WTC11 (cell line): ENCODE data around the gene LAS1L. TPM values are rescaled to one million over a fixed set of nuclear protein-coding genes. Genes with fewer than 3 reads are reported as not detected.

Experiments used
- ATAC-seq: fragments of 200-7000 bp; cut with Tn5 transposase; 2 replicates; pipeline ENCODE4 v1.10.0; 2021; ENCODE audit warnings: mild to moderate bottlenecking, moderate library complexity
- CTCF ChIA-PET: fragments of 300-600 bp; sonication (Branson Sonifier 250); formaldehyde crosslinking; loops from one replicate; lab custom pipeline; 2021; ENCODE audit warnings: antibody characterized with exemption; lab: Charles Lee
- POLR2A ChIA-PET: fragments of 350-600 bp; sonication (Branson Sonifier 250); formaldehyde crosslinking; loops from one replicate; lab custom pipeline; 2021; ENCODE audit warnings: antibody characterized with exemption; lab: Charles Lee
- DNase-seq: peaks from one replicate; pipeline ENCODE4 v3.0.0; 2021; ENCODE audit warnings: low spot score
- H3K27ac Mint-ChIP-seq: 2 replicates; pipeline ENCODE4 v1.8.0; 2021; ENCODE audit warnings: mixed read lengths
- H3K27me3 Mint-ChIP-seq: 2 replicates; pipeline ENCODE4 v1.8.0; 2021; ENCODE audit warnings: low read depth, mild to moderate bottlenecking, moderate library complexity, mixed read lengths
- H3K36me3 Mint-ChIP-seq: 2 replicates; pipeline ENCODE4 v1.8.0; 2021; ENCODE audit warnings: mixed read lengths
- H3K4me1 Mint-ChIP-seq: 2 replicates; pipeline ENCODE4 v1.8.0; 2022; ENCODE audit warnings: mixed read lengths
- H3K4me3 Mint-ChIP-seq: 2 replicates; pipeline ENCODE4 v1.8.0; 2021; ENCODE audit warnings: mild to moderate bottlenecking, moderate library complexity, mixed read lengths
- H3K9me3 Mint-ChIP-seq: 2 replicates; pipeline ENCODE4 v1.8.0; 2021; ENCODE audit warnings: mixed read lengths
- AR ChIP-seq: fragments of 250-450 bp; sonication (Bioruptor Pico); IDR thresholded peaks from 2 replicates; pipeline ENCODE4 v1.9.0; 2021; ENCODE audit warnings: mild to moderate bottlenecking
- ATF1 ChIP-seq: sonication (generic); formaldehyde crosslinking; IDR thresholded peaks from 2 replicates; pipeline ENCODE4 v1.8.1; 2023; ENCODE audit warnings: mild to moderate bottlenecking, moderate library complexity, missing genetic modification reagents
- ATF2 ChIP-seq: sonication (generic); formaldehyde crosslinking; IDR thresholded peaks from 2 replicates; pipeline ENCODE4 v1.8.1; 2022; ENCODE audit warnings: low read depth, missing genetic modification reagents, borderline replicate concordance
- CREB1 ChIP-seq: sonication (generic); formaldehyde crosslinking; IDR thresholded peaks from 2 replicates; pipeline ENCODE4 v1.8.0; 2023; ENCODE audit warnings: mild to moderate bottlenecking, missing genetic modification reagents
- E2F4 ChIP-seq: sonication (generic); formaldehyde crosslinking; IDR thresholded peaks from 2 replicates; pipeline ENCODE4 v1.8.1; 2022; ENCODE audit warnings: low read depth, mild to moderate bottlenecking, moderate library complexity, missing genetic modification reagents, borderline replicate concordance
- E2F5 ChIP-seq: sonication (generic); formaldehyde crosslinking; IDR thresholded peaks from 2 replicates; pipeline ENCODE4 v1.8.1; 2022; ENCODE audit warnings: mild to moderate bottlenecking, moderate library complexity, missing genetic modification reagents
- MXD4 ChIP-seq: fragments of 250-450 bp; sonication (Bioruptor Pico); IDR thresholded peaks from 2 replicates; pipeline ENCODE4 v1.8.0; 2021; ENCODE audit warnings: mild to moderate bottlenecking, moderate library complexity, borderline replicate concordance
- SP1 ChIP-seq: sonication (generic); formaldehyde crosslinking; conservative IDR thresholded peaks from 2 replicates; pipeline ENCODE4 v1.8.1; 2022; ENCODE audit warnings: missing genetic modification reagents
- USF1 ChIP-seq: sonication (generic); formaldehyde crosslinking; IDR thresholded peaks from 2 replicates; pipeline ENCODE4 v1.8.0; 2022; ENCODE audit warnings: mild to moderate bottlenecking, missing genetic modification reagents
- ZNF281 ChIP-seq: sonication (generic); formaldehyde crosslinking; IDR thresholded peaks from 2 replicates; pipeline ENCODE4 v1.8.0; 2023; ENCODE audit warnings: mild to moderate bottlenecking, missing genetic modification reagents
- ZNF532 ChIP-seq: fragments of 250-450 bp; sonication (Bioruptor Pico); IDR thresholded peaks from 2 replicates; pipeline ENCODE4 v1.9.0; 2021; ENCODE audit warnings: mild to moderate bottlenecking, borderline replicate concordance
- total RNA-seq: library from RNA; stranded (reverse); gene quantifications from 3 replicates; pipeline ENCODE4 v1.2.3, GENCODE V29; 2021

Gene LAS1L
- total RNA-seq, 1 experiment from 2014 or later, result 65.1 TPM

- no peak overlapping the region for H3K27ac Mint-ChIP-seq
These were observed 32.0 kb downstream of the LAS1L start for GRCh38 chrX:65502618-65503017.

GRCh38 chrX:65493431-65493830 lies 41.2 kb downstream of the LAS1L start:
- POLR2A ChIA-PET, result no interaction called here
- Mint-ChIP-seq H3K27me3 (no peaks in the 10 kb centered on the region), H3K36me3 (no peaks in the 10 kb centered on the region), H3K9me3 (no peaks in the 10 kb centered on the region), H3K27ac (no peak overlapping the region), H3K4me3 (no peak overlapping the region), H3K4me1 (peaks cover 11% of the 10 kb centered on the region)
- no peak for TF ChIP-seq SP1 (CRISPR knock-in tag)
- no peak for TF ChIP-seq USF1
- TF ChIP-seq E2F4 (CRISPR knock-in tag), result no peak
- no peak for TF ChIP-seq ATF1 (CRISPR knock-in tag)
- TF ChIP-seq ZNF281 (CRISPR knock-in tag), result no peak
- TF ChIP-seq ATF2, result no peak
- TF ChIP-seq CREB1 (CRISPR knock-in tag), result no peak
- no peak for TF ChIP-seq MXD4 (CRISPR knock-in tag)
- TF ChIP-seq ZNF532 (CRISPR knock-in tag), result no peak
- no peak for TF ChIP-seq AR (CRISPR knock-in tag)
- no peak for DNase-seq
- ATAC-seq, result no peak; the same call in 1 of the 2 replicates
- CTCF ChIA-PET, result interaction anchor here (1.7 kb wide), 1 partner anchor 36 kb away, joined by 5 read pairs; no protein-coding TSS in a partner anchor

More at GRCh38 chrX:65502618-65503017, 32.0 kb downstream of the LAS1L start:
- Mint-ChIP-seq H3K4me1 (peaks cover 8% of the 10 kb centered on the region), H3K27me3 (no peaks in the 10 kb centered on the region; the same call in 1 of the 2 replicates), H3K9me3 (no peaks in the 10 kb centered on the region), H3K36me3 (peaks cover 8% of the 10 kb centered on the region), H3K4me3 (no peak overlapping the region)
- TF ChIP-seq E2F5, result no peak
- CTCF ChIA-PET, result no interaction called here
- ATAC-seq, result no peak
- no peak for DNase-seq
- POLR2A ChIA-PET, result no interaction called here
